GM12865 (cell line): ENCODE results near the gene RBM18.

Experiments
- DNase-seq: peaks from one replicate; pipeline ENCODE4 v3.0.0; 2010; ENCODE audit warnings: low read depth
- H3K4me3 ChIP-seq: 2 replicates; pipeline ENCODE4 v1.5.1; 2011; ENCODE audit warnings: mild to moderate bottlenecking, low read depth, low read length, control low read depth
- TF ChIP-seq, protein P1 (sequence below): IDR thresholded peaks from 2 replicates; pipeline ENCODE4 v1.5.1; 2011; ENCODE audit warnings: low read length, control low read depth, low read depth, inconsistent platforms; ENCODE audit not compliant: insufficient read depth; ENCODE audit errors: missing control alignments

The RBM18 gene

GRCh38 chr9:122261469-122261881 lies 3.2 kb downstream of the RBM18 start:
- TF ChIP-seq, protein P1, sequence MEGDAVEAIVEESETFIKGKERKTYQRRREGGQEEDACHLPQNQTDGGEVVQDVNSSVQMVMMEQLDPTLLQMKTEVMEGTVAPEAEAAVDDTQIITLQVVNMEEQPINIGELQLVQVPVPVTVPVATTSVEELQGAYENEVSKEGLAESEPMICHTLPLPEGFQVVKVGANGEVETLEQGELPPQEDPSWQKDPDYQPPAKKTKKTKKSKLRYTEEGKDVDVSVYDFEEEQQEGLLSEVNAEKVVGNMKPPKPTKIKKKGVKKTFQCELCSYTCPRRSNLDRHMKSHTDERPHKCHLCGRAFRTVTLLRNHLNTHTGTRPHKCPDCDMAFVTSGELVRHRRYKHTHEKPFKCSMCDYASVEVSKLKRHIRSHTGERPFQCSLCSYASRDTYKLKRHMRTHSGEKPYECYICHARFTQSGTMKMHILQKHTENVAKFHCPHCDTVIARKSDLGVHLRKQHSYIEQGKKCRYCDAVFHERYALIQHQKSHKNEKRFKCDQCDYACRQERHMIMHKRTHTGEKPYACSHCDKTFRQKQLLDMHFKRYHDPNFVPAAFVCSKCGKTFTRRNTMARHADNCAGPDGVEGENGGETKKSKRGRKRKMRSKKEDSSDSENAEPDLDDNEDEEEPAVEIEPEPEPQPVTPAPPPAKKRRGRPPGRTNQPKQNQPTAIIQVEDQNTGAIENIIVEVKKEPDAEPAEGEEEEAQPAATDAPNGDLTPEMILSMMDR, result no peak
- H3K4me3 ChIP-seq, result no peak overlapping the region
- DNase-seq, result no peak

- TF ChIP-seq, protein P1, result no peak
- DNase-seq, result no peak
- H3K4me3 ChIP-seq, result no peak overlapping the region
Measured at GRCh38 chr9:122258886-122259415, 5.7 kb downstream of the RBM18 start.

DNA sequence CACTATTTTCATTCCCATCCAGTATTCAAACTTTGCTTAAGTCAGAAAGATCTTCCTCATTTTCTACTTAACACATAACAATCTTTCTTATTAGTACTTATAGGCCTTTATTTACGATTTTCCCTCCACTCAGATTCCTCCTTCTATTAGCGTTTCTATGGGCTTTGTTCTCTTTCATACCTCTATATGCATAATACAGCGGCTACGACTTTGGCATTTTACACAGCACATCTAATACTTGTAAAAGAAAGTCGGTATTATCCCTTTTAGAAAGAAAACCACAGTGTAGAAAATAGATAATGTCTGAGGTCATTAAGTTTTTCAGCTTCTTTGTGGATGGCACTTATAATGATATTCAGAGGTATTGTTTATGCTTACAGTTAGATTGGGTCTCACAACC lies 8.4 kb downstream of the RBM18 start:
- TF ChIP-seq, protein P1, result no peak
- no peak overlapping the region for H3K4me3 ChIP-seq
- DNase-seq, result no peak

- H3K4me3 ChIP-seq, result no peak overlapping the region
- DNase-seq, result no peak
- TF ChIP-seq, protein P1, result no peak
Measured at GRCh38 chr9:122254761-122255160, 9.9 kb downstream of the RBM18 start.

- TF ChIP-seq, protein P1, result no peak
- no peak overlapping the region for H3K4me3 ChIP-seq
- no peak for DNase-seq
Measured at GRCh38 chr9:122252796-122253195, 11.8 kb downstream of the RBM18 start.

- H3K4me3 ChIP-seq, result no peak overlapping the region
- no peak for DNase-seq
- TF ChIP-seq, protein P1, result no peak
Measured at GRCh38 chr9:122251351-122251750, 13.3 kb downstream of the RBM18 start.

DNA sequence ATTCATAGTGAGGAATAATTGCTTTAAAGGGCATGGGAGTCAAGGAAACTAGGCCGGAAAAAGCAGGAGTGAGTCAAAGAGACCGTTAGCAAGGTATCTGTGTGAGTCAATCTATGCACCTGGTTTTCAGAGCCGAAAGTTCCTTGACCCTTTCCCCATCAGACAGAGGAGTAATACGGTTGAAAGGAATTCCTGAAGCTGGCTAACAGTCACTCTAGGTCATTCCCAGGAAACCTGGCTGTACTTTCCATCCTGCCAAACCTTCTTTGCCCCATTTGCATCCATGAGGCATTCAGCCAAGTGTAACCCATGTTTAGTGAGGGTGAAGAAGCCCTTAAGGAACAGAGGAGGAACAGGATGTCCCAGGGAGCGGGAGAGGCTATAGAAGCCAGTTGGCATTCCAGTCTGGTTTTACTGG lies 16.2 kb downstream of the RBM18 start:
- TF ChIP-seq, protein P1, result no peak
- DNase-seq, result no peak
- H3K4me3 ChIP-seq, result no peak overlapping the region
